ENCODE results near the gene CYP27C1. TPM values are rescaled to one million over a fixed set of nuclear protein-coding genes. Genes with fewer than 3 reads are reported as not detected.

Gene CYP27C1
- total and polyA plus RNA-seq, 2 of the 13 experiments (the other 11 are each of a cell fraction or from before 2014, with no cell fraction given) = not detected

DNA sequence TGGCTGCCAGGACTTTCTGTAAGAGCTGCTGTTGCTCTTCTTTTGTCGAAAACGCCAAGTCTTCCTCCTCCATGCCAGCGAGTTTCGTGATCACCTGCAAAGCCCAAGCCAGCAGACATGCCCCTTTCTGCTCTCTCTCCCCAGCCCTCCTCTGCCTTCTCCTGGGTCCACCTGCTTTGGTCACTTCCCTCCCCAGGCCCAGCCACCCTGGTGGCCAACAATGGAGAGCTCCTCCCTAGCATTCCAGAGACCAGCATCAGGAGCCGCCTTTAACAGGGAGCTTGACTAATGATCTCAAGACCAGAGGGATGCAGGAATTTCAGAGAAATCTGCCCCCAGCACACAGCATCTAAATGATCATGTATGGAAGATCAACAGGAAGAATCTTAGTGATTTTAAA, 39.3 kb upstream of the CYP27C1 start:
- Histone ChIP-seq H3K79me2 (ENCODE audit: insufficient read depth, low read length) (no peaks in the 10 kb centered on the region), H3K36me3 (replicated peaks in 1 of 2; ENCODE audit: control insufficient read depth in 1 of 2, insufficient read depth in 2 of 2, low read length in 2 of 2) (peaks cover 33 to 71% of the 10 kb centered on the region in 2 experiments), H3K4me1 (ENCODE audit: insufficient read depth, low read length) (peaks cover 5% of the 10 kb centered on the region; the same call in 1 of the 2 replicates), H3K4me3 (replicated peaks in 1 of 3; ENCODE audit: insufficient read depth in 1 of 3, low read depth in 2 of 3, low read length in 3 of 3) (no peak overlapping the region), H3K27me3 (ENCODE audit: control insufficient read depth in 1 of 2, insufficient read depth in 2 of 2, low read length in 2 of 2) (no peaks in the 10 kb centered on the region), H4K20me1 (ENCODE audit: insufficient read depth, low read length) (no peaks in the 10 kb centered on the region), H3K27ac (ENCODE audit: extremely low read length, insufficient read depth, low read length) (no peak overlapping the region), H3K9ac (ENCODE audit: insufficient read depth, low read depth, low read length) (no peak overlapping the region), H3K4me2 (ENCODE audit: low read depth, low read length) (no peak overlapping the region), H2AFZ (ENCODE audit: low read length) (no peak overlapping the region), H3K9me3 (ENCODE audit: low read length) (no peaks in the 10 kb centered on the region)
- WGBS (ENCODE audit: low lambda C conversion rate) = 100% methylated on average over 5 of the region's 5 CpGs
- DNase-seq (ENCODE audit: low spot score) = no peak
- ChIA-PET CTCF (ENCODE audit: low intra/inter-chr PET ratio, low total read pairs) (no interaction called here), POLR2A (no interaction called here)
- in situ Hi-C loops (cut with HindIII; ENCODE audit: extremely low pct_ligation_motif_present, low pct_unique_long_range_greater_than_20kb) = no loop called here
- FAIRE-seq = no peak
- ATAC-seq = no peak
- intact Hi-C loops (cut with micrococcal nuclease; ENCODE audit: unreplicated experiment) = no loop called here
- no TSS peak for BruUV-seq (replicated peaks)
- TF ChIP-seq KMT2A (CRISPR knock-in tag; IDR thresholded peaks at IDR 0.05) (no peak), FOSL1 (CRISPR knock-in tag; IDR thresholded peaks at IDR 0.05; ENCODE audit: borderline replicate concordance) (no peak), KDM5A (IDR thresholded peaks at IDR 0.05; ENCODE audit: borderline replicate concordance, low read length) (no peak), FOXA3 (CRISPR knock-in tag; IDR thresholded peaks at IDR 0.05) (no peak), KLF12 (CRISPR knock-in tag; IDR thresholded peaks at IDR 0.05; ENCODE audit: borderline replicate concordance) (no peak), ZNF101 (CRISPR knock-in tag; IDR thresholded peaks at IDR 0.05; ENCODE audit: borderline replicate concordance, low read depth) (no peak), SPEN (CRISPR knock-in tag; IDR thresholded peaks at IDR 0.05; ENCODE audit: low read depth) (no peak), HOXA9 (CRISPR knock-in tag; IDR thresholded peaks at IDR 0.05; ENCODE audit: borderline replicate concordance) (no peak), STAT5B (CRISPR knock-in tag; IDR thresholded peaks at IDR 0.05) (no peak), FOXA1 (IDR thresholded peaks at IDR 0.05) (no peak), FOXA1 (CRISPR knock-in tag; IDR thresholded peaks at IDR 0.05) (no peak), GFI1 (CRISPR knock-in tag; IDR thresholded peaks at IDR 0.05; ENCODE audit: borderline replicate concordance) (no peak), ZSCAN9 (CRISPR knock-in tag; IDR thresholded peaks at IDR 0.05; ENCODE audit: borderline replicate concordance) (no peak), REL (CRISPR knock-in tag; conservative IDR thresholded peaks at IDR 0.05) (no peak), U2AF1 (optimal IDR thresholded peaks at IDR 0.05; ENCODE audit: low read depth, low read length) (no peak), RFX3 (CRISPR knock-in tag; IDR thresholded peaks at IDR 0.05) (no peak)
- TF ChIP-seq, protein P1, sequence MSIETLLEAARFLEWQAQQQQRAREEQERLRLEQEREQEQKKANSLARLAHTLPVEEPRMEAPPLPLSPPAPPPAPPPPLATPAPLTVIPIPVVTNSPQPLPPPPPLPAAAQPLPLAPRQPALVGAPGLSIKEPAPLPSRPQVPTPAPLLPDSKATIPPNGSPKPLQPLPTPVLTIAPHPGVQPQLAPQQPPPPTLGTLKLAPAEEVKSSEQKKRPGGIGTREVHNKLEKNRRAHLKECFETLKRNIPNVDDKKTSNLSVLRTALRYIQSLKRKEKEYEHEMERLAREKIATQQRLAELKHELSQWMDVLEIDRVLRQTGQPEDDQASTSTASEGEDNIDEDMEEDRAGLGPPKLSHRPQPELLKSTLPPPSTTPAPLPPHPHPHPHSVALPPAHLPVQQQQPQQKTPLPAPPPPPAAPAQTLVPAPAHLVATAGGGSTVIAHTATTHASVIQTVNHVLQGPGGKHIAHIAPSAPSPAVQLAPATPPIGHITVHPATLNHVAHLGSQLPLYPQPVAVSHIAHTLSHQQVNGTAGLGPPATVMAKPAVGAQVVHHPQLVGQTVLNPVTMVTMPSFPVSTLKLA (IDR thresholded peaks at IDR 0.05) = no peak

Data from HepG2 (cell line).